Stimulated activated CD4-positive, alpha-beta T cell treated with anti-CD3 and anti-CD28 coated beads, Interleukin-12 subunit alpha, Interleukin-12 subunit beta, amount 100 ng/mL, for 24 hours (primary cell): Measurements from ENCODE around the gene INO80.

Experiments
- DNase-seq, 2 experiments: peaks; one replicate each; pipeline ENCODE4 v3.0.0-alpha.2; 2020; ENCODE audit warnings: low read depth in 2 of 2

The INO80 gene

DNA sequence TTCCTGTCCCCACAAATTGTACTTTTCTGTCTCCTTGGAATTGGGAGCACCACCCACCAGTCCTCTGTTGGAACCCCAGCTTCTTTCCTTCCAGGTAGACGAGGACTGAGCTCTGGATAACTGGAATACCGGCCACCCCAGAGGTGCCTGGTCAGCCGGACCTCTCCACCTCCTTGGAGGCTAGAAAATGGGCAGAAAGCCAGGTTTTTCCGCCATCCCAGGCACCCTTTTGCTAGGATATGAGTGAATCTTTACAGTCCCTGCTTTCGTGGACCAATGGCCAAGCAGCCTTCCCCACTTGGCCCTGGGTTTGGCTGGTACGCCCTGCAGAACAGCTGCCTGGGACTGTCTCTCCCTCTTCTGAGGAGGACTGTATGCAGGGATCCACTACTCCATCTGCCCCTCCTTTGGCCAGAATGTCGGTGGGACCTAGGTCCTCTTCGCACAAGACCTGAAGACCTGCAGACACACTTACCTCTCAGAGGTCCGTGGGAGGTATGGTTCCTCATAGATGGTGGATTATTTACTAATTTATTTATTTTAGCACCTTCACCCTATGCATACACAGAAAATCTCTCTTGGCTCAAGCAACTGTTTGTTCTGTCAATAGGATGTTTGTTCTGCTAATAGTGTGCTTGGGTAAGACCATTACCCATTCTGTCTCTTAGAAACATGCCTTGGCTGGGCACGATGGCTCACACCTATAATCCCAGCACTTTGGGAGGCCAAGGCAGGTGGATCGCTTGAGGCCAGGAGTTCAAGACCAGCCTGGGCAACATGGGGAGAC lies 171.4 kb downstream of the INO80 start:
- no peak for DNase-seq

DNA sequence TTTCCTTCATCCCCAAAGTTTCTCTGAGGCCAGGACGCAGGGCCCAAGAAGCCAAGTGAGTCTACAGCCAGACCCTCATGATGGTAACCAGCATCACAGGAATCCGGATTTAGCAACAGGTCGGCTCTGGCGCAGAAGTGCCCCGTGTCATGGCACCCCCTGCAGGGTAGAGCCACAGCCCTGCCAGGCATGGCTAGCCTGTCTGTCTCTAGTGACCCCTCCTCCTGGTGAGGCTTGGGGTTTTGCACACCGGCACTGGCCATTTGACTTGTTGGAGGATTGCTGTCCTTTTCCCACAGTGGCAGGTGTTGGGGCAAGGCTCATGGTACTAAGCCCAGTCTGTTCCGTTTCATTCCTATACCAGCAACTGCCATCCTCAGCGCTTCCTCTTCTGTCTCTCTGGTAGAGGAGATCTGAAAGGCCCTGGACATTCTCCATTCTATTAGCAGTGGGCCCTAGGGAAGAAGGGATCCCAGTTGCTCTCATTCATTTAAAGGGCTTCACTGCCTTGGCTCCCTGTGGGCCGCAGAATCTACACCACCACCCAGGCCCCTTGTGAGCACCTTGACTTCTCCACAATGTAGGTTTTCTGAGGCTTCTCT lies 172.2 kb downstream of the INO80 start:
- no peak for DNase-seq

DNA sequence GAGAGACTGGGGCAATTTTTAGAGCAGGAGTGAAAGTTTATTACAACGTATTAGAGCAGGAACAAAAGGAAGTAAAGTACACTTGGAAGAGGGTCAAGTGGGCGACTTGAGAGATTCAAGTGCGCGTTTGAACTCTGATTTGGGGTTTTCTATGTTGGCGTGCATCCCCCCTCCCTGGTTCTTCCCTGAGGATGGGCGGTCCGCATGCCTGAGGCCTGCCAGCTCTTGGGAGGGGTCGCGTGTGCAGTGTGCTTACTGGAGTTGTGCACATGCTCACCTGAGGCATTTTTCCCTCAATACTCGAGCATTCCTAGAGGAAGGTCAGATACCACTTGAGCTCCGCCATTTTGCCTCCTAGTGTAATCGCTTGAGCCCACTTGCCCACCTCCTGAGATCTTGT lies 173.2 kb downstream of the INO80 start:
- DNase-seq: no peak

DNA sequence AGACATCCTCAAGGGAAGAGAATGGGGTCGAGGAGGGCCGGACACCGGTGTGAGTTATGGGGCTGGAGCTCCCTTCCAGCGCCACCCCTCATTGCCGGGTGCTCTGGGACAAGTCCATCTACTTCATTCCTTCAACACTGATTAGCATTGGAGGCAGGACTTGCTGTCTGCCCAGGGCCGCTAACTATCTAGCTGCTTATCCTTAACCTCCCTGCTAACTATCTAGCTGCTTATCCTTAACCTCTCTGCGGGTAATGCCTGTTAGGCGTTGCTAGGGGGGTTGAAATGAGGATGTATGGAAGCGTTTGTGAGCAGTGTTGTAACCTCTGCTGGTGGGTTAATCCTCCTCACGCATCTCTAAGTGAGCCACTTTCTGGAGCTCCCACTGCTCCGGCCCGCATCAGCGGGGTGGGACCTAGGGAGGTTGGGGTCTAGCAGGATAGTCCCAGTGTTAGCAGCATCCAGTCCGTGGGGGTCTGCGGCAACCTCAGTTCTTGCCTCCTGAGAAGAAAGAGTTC lies 173.7 kb downstream of the INO80 start:
- no peak for DNase-seq

DNA sequence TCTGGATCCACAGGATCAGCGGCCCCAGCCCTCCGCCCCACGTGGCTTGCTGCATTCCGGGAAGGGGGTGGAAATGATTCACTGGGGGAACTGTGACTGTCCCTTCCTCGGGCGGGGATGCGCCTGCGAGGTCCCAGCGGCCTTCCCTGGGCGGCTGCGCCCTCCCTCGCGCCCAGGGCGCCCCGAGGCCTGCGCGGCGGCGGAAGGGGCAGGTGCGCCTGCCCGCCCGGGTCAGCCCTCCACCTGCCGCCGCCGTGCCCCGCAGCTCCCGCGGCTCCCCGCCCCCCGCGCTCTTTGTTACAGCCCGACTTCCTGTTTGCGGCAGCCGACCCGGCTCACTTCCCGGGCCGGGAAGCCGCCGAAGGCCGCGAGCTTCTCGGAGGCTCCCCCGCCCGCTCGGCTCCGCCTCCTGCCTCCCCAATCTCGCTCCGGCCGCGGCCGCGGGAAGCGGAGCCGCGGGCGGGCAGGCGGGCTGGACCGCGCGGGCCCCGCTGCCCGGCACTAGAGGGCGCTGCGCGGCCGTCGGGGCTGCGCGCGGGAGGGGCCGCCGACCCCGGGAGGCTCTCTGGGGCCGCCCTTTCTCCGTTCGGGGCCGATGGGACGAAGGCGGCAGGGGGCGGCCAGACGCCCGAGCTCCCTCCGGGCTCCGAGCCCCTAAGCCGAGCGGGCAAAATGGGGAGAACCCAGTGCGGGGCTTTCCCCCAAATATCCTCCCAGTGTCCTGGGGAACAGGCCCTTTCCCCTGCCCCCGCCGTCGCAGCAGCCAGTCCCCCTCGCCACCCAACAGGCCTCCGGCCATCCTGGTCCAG lies 174.3 kb downstream of the INO80 start:
- peak in 1 of 2 experiments; percentile 57 for DNase-seq

DNA sequence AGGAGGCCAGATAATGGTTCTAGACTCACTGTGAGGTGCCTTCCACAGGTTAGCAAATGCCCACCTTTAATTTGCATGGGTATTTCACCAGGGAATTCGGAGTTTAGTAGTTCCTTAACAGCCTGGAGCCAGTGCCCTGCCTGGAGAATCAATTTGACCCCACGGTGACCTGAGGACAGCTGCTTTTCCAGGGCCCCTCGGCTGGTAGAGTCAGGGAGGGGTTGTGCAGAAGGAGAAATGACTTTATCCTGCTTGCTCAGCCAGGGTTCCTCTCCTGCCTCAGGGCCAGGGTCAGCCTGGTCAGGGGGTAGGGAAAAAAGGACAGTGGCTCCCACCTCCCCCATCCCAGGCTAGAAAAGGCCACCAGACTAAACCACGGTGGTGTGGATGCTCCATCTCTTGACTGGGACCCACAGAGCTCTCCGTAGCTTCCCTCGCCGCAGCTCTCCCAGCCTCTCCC lies 175.0 kb downstream of the INO80 start:
- no peak for DNase-seq

DNA sequence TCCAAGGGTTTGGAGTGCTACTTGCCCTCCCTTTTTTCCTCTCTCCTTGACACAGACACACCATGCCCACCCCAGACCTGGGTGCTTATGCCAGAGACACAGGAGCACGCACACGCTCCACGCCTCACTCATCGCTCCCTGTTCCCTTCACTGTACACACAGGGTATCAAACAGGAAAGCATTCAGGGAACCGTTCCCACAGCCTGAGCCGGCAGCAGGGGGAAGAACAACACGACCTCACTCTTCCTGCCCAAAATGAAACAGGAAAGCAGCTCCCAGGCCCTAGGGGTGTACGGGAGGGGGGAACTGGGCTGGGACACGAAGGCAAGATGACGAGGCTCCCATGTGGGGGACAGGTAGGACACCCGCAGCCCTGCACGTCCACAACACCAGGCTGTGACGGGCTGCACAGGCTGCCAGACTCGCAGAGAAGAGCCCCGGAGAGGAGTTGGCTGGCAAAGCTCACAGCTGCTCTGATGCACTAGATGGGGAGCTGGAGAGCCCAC lies 175.7 kb downstream of the INO80 start:
- DNase-seq: no peak

DNA sequence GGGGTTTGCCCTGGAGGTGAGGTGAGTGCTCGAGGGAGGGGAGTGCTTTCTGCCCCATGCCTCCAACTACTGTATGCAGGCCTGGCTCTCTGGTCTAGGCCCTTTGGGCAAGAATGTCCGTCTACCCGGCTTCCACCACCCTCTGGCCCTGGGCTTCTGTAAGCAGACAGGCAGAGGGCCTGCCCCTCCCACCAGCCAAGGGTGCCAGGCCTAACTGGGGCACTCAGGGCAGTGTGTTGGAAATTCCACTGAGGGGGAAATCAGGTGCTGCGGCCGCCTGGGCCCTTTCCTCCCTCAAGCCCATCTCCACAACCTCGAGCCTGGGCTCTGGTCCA lies 177.6 kb downstream of the INO80 start:
- DNase-seq: no peak

DNA sequence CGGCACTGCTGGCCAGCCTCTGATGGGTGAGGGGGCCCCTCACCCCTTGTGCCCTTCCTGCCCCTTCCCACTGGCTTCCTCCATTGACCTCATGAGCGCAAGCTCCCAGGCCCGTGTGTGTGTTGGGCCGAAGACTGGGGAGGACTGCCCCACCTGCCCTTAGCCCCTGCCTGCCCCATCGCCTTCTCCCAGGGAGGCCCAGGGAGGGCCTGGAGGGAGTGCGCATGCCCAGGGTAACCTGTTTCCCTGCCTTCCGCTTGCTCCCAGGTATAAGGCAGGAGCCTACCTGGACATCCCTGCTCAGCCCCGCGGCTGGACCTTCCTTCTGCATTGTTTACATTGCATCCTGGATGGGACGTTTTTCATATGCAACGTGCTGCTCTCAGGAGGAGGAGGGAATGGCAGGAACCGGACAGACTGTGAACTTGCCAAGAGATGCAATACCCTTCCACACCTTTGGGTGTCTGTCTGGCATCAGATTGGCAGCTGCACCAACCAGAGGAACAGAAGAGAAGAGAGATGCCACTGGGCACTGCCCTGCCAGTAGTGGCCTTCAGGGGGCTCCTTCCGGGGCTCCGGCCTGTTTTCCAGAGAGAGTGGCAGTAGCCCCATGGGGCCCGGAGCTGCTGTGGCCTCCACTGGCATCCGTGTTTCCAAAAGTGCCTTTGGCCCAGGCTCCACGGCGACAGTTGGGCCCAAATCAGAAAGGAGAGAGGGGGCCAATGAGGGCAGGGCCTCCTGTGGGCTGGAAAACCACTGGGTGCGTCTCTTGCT lies 178.1 kb downstream of the INO80 start:
- DNase-seq: no peak

DNA sequence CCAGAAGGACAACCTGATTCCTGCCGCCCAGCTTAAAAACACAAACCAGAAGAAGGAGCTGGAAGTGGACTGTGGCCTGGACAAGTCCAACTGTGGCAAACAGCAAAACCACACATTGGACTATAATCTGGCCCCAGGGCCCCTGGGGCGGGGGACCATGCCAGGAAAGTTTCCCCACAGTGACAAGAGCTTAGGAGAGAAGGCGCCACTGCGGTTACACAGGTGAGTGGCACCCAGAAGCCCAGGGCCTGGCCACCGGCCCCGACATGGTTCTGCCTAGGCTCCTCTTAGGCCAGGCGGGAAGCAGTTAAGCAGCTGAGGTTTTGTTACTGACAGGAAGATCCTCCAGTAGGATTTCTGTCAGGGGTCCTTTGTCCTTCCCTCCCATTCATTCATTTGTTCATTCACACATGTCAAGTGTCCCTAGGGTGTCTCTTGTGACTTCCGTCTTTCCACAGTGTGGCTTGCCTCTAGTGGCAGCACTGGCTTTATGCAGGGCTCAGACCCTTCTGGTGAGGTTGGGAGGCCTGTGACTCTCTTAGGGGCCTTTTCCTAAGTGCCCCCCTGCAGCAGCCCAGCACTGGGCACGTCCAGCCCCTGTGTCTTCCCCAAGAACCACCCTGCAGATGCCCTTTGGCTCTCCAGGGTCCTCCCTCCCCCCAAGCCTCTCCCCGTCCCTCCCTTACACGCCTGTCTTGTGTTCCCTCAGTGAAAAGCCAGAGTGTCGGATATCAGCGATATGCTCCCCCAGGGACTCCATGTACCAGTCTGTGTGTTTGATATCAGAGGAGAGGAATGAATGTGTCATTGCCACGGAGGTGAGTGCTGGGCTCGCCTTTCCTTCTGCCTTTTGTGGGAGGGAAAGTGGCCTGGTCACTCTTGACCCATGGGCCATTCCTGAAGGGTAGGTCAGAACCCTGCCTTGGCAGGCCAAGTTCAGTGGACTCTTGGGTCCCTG lies 179.1 kb downstream of the INO80 start:
- no peak for DNase-seq

DNA sequence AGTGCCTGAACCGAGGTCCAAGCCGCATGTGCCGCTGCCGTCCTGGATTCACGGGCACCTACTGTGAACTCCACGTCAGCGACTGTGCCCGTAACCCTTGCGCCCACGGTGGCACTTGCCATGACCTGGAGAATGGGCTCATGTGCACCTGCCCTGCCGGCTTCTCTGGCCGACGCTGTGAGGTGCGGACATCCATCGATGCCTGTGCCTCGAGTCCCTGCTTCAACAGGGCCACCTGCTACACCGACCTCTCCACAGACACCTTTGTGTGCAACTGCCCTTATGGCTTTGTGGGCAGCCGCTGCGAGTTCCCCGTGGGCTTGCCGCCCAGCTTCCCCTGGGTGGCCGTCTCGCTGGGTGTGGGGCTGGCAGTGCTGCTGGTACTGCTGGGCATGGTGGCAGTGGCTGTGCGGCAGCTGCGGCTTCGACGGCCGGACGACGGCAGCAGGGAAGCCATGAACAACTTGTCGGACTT lies 179.8 kb downstream of the INO80 start:
- no peak for DNase-seq

DNA sequence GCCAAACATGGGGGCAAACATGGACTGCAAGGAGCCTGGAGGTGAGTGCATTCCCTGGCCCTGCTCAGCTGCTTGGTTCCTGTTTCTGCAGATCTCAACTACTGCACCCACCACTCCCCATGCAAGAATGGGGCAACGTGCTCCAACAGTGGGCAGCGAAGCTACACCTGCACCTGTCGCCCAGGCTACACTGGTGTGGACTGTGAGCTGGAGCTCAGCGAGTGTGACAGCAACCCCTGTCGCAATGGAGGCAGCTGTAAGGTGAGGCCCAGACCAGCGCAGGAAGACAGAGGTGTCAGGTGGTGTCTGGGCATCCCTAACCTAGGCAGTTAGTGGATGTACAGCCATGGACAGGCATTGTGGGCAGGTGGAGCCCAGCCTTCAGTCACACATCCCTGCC lies 181.6 kb downstream of the INO80 start:
- DNase-seq: no peak

DNA sequence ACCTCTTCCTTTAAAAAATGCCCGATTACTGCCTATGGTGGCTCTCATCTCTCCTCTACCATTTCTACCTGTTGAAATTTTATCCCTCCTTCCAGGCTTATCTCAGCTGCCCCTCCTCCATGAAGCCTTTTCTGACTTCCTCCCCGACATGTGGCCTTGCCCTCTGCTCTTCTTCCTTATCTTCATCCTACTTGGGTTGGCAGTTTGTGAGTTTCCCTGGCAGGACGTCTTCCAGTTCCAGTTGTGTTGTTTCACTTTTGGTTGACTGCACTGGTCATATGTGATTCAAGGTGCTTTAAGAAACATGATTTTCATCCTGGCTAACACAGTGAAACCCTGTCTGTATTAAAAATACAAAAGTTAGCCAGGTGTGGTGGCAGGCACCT lies 182.6 kb downstream of the INO80 start:
- DNase-seq: no peak

DNA sequence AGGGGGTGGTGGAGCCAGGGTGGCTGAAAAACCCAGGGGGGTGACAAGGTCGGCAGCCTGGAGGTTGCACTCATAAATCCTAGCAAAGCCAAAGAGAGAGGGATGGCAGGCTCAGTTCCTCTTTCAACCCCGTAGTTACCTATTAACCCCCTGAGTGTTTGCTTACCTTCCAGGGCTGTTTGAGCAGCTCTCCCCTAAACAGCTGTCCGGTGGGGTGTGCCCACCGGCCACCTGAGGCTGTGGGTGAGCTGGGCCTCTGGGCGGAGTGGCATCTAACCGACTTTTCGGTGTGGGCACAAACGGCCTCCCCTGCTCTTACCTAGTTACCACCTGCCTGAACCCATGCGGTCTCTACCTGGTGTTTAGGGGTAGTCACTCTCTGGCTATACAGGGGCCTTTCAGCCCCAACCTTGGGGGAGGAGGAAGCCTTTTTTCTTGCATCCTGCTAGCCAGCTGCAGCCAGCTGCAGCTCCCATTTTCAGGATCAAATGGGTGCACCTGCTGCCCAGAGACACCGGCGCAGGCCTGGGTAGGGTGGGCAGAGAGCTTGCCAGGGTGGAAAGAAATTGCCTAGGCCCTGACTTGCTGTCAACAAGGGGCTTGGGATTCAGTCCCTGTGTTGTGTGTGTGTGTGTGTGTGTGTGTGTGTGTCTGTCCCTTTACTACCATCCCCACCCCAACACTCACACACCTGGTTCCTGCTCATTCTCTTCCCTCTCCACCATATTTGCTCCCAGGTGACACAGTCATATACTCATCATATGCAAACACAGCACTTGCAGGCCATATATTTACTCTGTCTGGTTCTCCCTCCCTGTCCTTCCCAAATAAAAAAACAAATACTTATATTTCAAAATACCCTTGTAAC lies 183.2 kb downstream of the INO80 start:
- no peak for DNase-seq

DNA sequence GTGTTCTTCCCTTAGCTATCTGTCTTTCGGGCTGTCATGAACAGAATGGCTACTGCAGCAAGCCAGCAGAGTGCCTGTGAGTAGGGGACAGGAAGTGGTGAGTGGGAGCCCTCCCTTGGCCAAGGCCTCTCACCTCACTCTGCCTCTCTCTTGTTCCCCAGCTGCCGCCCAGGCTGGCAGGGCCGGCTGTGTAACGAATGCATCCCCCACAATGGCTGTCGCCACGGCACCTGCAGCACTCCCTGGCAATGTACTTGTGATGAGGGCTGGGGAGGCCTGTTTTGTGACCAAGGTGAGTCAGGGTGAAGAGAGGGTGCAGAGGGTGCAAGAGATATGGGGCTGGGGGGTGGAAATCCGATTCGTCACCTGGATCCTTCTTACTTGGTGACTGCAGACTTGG lies 183.9 kb downstream of the INO80 start:
- no peak for DNase-seq

DNA sequence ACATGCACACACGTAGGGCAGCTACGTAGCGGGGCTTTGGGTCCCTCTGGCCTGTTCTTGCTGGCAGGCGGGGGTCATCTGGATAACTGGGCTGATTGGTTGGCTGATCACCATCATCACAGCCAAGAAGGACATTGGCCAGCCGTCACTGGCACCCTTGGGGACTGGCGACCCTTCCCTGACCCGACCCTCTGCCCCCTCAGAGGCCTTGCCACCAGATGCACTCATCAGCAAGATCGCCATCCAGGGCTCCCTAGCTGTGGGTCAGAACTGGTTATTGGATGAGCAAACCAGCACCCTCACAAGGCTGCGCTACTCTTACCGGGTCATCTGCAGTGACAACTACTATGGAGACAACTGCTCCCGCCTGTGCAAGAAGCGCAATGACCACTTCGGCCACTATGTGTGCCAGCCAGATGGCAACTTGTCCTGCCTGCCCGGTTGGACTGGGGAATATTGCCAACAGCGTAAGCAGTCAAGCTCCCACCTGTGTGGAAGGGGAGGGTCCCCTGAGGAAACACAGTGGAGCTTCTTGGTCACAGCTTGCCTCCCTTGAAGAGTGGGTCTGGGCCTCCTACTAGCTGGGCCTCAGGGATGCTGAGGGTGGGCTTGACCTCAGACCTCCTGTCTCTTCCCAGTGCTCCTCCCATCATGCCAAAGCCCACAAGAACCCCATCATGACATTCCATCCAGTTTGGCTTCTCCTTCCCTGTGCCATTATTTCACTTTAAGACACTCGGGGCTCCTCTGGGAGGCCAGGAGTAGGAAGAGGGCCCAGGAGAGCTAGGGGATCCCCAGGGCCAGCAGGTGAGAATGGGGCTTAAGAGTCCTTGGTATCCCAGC lies 184.6 kb downstream of the INO80 start:
- no peak for DNase-seq

DNA sequence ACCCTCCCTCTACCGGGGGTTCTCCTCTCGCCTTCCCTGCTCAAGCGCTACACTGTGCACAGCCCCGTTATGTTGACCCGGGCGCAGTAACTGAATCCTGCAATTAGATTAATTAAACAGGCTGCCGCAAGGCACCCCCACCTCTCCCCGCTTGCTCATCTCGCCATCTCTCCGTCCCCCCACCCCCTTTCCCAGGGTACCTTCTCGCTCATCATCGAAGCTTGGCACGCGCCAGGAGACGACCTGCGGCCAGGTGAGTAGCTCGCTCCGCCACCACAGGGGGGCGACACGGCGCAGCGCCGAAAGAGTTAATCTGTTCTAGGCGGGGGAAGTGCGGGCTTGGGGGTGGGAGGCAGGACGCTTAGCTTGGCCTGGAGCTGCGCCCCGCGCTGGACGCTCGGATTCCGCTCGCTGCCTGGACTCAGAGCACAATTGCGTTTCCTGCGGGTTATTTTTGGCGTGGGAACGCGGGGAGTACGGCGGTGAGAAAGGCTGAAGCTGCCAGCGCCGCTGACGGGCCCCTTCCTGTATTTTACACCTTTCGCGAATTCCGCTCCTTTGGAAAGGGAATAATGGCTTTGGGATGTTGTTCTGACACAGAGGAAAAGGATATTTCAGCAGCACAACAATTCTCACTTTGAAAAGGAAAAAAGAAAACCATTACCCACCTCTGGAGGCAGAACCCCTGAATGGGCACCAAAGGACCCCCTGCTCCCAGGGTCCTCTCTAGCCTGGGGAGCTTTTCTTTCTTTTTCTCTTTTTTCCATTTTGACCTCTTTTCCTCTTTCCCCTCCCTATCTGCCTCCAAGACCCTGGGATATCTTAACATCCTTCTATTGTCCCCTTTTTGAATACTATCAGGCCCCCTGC lies 185.4 kb downstream of the INO80 start:
- DNase-seq: peak in 1 of 2 experiments; percentile 45
